Left lung (tissue), 10 donors: Measurements from ENCODE around the gene FUT1. TPM values are rescaled to one million over a fixed set of nuclear protein-coding genes. Genes with fewer than 3 reads are reported as not detected.
A peak's percentile ranks its signal among the peaks of the same experiment; 100 is the strongest.

ENCODE experiments used
- ATAC-seq: fragments of 200-7000 bp; cut with Tn5 transposase; one replicate; pipeline ENCODE4 v1.9.1; 2020; ENCODE audit warnings: moderate library complexity
- DNase-seq, 4 donors: peaks; one replicate each; pipeline ENCODE4 v3.0.0-alpha.2; 2013 to 2020
- H3K27ac ChIP-seq, 2 donors: fragments of 200-600 bp; sonication (generic) in 1 of 2; one replicate each; pipeline versions ENCODE4 v1.5.0 to v1.8.0; 2020 to 2021
- H3K27me3 ChIP-seq, 2 donors: fragments of 200-600 bp; sonication (generic) in 1 of 2; one replicate each; pipeline versions ENCODE4 v1.5.0 to v1.8.0; 2020 to 2021
- H3K36me3 ChIP-seq, 2 donors: fragments of 200-600 bp; sonication (generic) in 1 of 2; one replicate each; pipeline versions ENCODE4 v1.5.0 to v1.8.0; 2020 to 2021
- H3K4me1 ChIP-seq, 2 donors: fragments of 200-600 bp; one replicate each; pipeline ENCODE4 v1.8.0; 2021
- H3K4me3 ChIP-seq, 2 donors: fragments of 200-600 bp; sonication (generic) in 1 of 2; one replicate each; pipeline versions ENCODE4 v1.5.0 to v1.8.0; 2020 to 2021; ENCODE audit warnings: mild to moderate bottlenecking in 1 of 2
- H3K9me3 ChIP-seq, 2 donors: fragments of 200-600 bp; sonication (generic) in 1 of 2; one replicate each; pipeline versions ENCODE4 v1.5.0 to v1.8.0; 2020 to 2021
- CTCF ChIP-seq, 2 donors: fragments of 200-600 bp; sonication (generic) in 1 of 2; IDR thresholded peaks; one replicate each; pipeline versions ENCODE4 v1.5.0 to v1.8.0; 2021; ENCODE audit warnings: antibody characterized with exemption in 2 of 2
- intact Hi-C, 2 donors: fragments of 100-400 bp; cut with DNase I; formaldehyde crosslinking; loops; one replicate each; pipeline versions ENCODE4 v1.11.2 to v1.14.2; 2022
- polyA plus RNA-seq, 6 donors: library from polyadenylated mRNA; unstranded; fragments of 120-200 nt; gene quantifications; one replicate each; pipeline ENCODE4 v1.2.1, GENCODE V29; 2013; ENCODE audit not compliant: insufficient read length in 6 of 6
- total RNA-seq, 2 donors: library from RNA; stranded (reverse); fragmentation: NEBNext Ultra II Directional; extraction: Animal tissue kit (Norgen Biotek cat#: 25700); gene quantifications; one replicate each; pipeline ENCODE4 v1.2.1, GENCODE V29; 2021
- donor health status: DM: no; HTN: yes; CAD: no.
- donor health status: DM: no; HTN: no; CAD: no.

FUT1 gene
- total and polyA plus RNA-seq, 8 donors = 5.1 to 8.7 (median 6.6) TPM

- ATAC-seq (peak; percentile 2), DNase-seq (peak in 1 of 4 donors; percentile 76)
- Histone ChIP-seq H3K4me3 (peak within 1 kb of the TSS; percentile 41 to 56), H3K27ac (peak within 1 kb of the TSS; percentile 73 to 74), H3K36me3 (no peaks in the 10 kb centered on the region), H3K27me3 (peaks cover 5 to 30% of the 10 kb centered on the region in 2 donors), H3K4me1 (peaks cover 4 to 17% of the 10 kb centered on the region in 2 donors), H3K9me3 (no peaks in the 10 kb centered on the region)
- TF ChIP-seq CTCF (IDR thresholded peaks at IDR 0.05) = no peak
- intact Hi-C loops = no loop called here
Observed at GRCh38 chr19:48740164-48740972, 12.1 kb downstream of the FUT1 start, which contains the start of gene RASIP1. Gene RASIP1, minus strand, starts transcription at chr19:48740610. Its CDS starts 328 bp downstream, at chr19:48740282.

- DNase-seq = peak in 1 of 4 donors; percentile 58
- Histone ChIP-seq H3K4me1 (peaks cover 4 to 17% of the 10 kb centered on the region in 2 donors), H3K4me3 (peak overlapping the region; percentile 41 to 56), H3K27ac (peak overlapping the region; percentile 73 to 74), H3K9me3 (no peaks in the 10 kb centered on the region), H3K36me3 (no peaks in the 10 kb centered on the region), H3K27me3 (peaks cover 5 to 26% of the 10 kb centered on the region in 2 donors)
- TF ChIP-seq CTCF (IDR thresholded peaks at IDR 0.05) = no peak
- intact Hi-C loops = no loop called here
- no peak for ATAC-seq
Observed at GRCh38 chr19:48739404-48740163, 12.9 kb downstream of the FUT1 start.

- H3K27ac ChIP-seq = peak overlapping the region; percentile 53 to 74
- ATAC-seq = peak; percentile 91
- TF ChIP-seq CTCF (IDR thresholded peaks at IDR 0.05) = peak in 1 of 2 donors; percentile 8
- peak; percentile 70 to 96 (median 92) for DNase-seq
- H3K4me1 ChIP-seq = peaks cover 4 to 17% of the 10 kb centered on the region in 2 donors
- H3K27me3 ChIP-seq = peaks cover 5 to 26% of the 10 kb centered on the region in 2 donors
- no peaks in the 10 kb centered on the region for H3K36me3 ChIP-seq
- H3K4me3 ChIP-seq = peak overlapping the region; percentile 41 to 56
- H3K9me3 ChIP-seq = no peaks in the 10 kb centered on the region
- intact Hi-C loops = no loop called here
Observed at GRCh38 chr19:48738557-48739403, 13.7 kb downstream of the FUT1 start.

- no peaks in the 10 kb centered on the region for H3K36me3 ChIP-seq
- peak in 1 of 4 donors; percentile 47 for DNase-seq
- TF ChIP-seq CTCF (IDR thresholded peaks at IDR 0.05) = no peak
- H3K4me1 ChIP-seq = peaks cover 4 to 17% of the 10 kb centered on the region in 2 donors
- intact Hi-C loops = no loop called here
- no peak overlapping the region for H3K27ac ChIP-seq
- no peak for ATAC-seq
- no peak overlapping the region for H3K4me3 ChIP-seq
- no peaks in the 10 kb centered on the region for H3K9me3 ChIP-seq
- peaks cover 5 to 26% of the 10 kb centered on the region in 2 donors for H3K27me3 ChIP-seq
Observed at GRCh38 chr19:48737360-48737998, 15.0 kb downstream of the FUT1 start.
